Measurements from ENCODE around the gene HAUS2.
"Not testable (repeated sequence)": the region's sequence is repeated elsewhere in the genome, so short reads cannot be mapped to it uniquely, and the experiment has no call there.

Gene HAUS2

DNA sequence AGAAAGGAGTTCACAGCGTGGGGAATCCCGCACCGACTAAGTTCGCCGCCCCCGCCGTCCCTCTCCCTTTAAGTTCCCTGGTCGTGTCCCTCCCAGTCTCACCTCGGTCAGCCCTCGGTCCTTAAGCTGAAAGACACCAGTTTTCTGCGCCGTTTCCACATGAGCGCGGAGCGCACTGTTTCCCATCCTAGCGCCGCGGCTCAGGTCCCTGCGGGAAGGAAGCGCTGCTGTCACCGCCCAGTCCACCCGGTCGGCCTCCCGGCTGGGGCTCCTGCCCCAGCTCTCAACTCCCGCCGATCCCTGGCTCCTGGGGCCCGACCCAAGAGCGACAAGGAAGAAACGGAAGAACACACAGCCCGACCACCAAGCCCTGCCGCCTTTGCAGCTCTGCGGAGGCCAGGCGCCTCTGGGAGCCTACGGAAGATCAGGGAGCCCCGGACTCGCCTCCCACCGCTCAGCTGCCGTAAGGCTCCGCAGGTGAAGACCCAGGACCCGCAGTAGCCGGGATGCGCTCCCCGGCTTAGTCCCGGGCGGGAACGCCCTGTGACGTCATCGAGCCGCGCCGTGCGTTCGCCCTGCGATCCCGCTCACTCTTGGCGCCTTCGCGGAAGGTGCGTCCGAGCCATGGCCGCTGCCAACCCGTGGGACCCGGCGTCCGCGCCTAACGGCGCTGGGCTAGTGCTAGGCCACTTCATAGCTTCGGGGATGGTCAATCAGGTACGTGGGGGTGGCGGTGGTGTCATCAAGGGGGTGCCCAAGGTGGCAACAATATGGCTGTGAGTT is at the start of gene HAUS2, which contains the start of gene LRRC57:
TSS of gene HAUS2 (plus strand) at position 590 of the 783 bp plus-strand sequence. CDS start at position 625, 35 bp downstream.
TSS of gene LRRC57 (minus strand) at position 545 of the 783 bp plus-strand sequence. CDS start at position 186, 359 bp downstream.
- peak; percentile 56 for DNase-seq

- DNase-seq, result no peak
Observed at GRCh38 chr15:42499858-42500609, 48.6 kb upstream of the HAUS2 start.

DNA sequence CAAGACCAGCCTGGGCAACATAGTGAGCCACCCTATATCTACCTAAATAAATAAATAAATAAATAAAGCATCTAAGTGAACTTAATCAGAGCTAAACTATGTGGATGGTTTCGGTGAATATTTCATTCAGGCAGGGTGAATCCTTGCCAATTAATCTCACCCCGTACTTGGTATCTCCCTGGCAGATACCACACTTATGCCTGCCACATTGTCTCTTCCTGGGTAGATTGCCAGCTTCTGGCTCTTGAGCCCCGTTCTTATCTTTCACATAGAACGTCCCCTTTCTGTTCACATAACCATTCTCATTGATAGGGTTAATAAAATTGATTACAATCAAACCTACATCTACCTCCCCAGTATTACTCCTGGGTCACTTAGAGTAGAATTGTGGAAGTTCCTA is 46.2 kb upstream of the HAUS2 start:
- no peak for DNase-seq

GRCh38 chr15:42503825-42504224 is 44.8 kb upstream of the HAUS2 start:
- no peak for DNase-seq

GRCh38 chr15:42504631-42505030 is 44.0 kb upstream of the HAUS2 start:
- DNase-seq, result no peak

- DNase-seq, result no peak
Observed at GRCh38 chr15:42507514-42507913, 41.1 kb upstream of the HAUS2 start.

GRCh38 chr15:42508263-42508690 is 40.4 kb upstream of the HAUS2 start:
- no peak for DNase-seq

DNA sequence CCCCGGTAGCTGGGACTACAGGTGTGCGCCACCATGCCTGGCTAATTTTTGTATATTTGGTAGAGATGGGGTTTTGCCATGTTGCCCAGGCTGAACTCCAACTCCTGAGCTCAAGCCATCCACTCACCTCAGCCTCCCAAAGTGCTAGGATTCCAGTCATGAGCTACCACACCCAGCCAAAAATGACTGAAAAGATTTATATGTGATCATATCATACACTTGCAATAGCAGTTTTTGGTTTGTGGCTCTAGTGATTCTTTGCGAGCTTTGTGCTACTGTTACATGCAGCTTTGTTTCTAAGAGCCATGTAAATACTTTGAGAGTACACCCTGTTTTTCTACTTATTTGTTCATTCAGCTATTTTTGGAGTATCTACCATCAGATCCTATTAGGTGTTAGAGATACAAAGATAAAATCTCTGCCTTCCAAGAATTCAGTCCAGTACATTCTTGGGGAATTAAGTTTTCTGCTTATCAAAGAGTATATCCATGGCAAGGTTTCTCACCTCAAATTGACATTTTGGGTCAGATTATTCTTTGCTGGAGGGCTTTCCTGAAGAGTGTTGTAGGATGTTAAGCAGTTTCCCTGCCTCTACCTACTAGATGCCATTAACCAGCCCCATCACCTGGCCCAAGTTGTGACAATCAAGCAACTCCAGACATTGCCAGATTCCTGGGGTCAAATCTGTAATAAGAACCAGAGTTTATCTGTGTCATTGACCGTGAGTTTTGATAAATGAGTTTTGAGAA is 38.2 kb upstream of the HAUS2 start:
- no peak for DNase-seq

DNA sequence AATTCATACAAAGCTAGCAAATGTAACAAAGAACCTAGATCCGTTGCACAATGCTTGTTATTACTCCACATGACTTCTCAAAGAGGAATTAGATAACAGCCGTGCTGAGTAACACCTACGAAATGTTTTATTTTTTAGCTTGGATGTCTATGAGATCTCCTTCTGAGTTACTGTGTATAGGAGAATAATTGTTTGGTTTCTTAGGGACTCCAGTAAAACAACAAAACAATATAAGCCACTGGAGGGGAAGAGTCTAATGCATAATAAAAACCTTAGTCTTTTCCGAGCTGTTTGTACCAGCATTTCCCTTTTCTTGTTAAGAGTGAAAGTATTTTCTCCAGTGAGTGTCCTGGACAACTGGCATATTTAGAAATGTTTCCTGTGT is 37.6 kb upstream of the HAUS2 start:
- no peak for DNase-seq

- DNase-seq, result no peak
Observed at GRCh38 chr15:42523331-42523730, 25.3 kb upstream of the HAUS2 start.

GRCh38 chr15:42528970-42529369 is 19.7 kb upstream of the HAUS2 start:
- DNase-seq, result no peak

GRCh38 chr15:42533246-42533645 is 15.4 kb upstream of the HAUS2 start:
- DNase-seq, result no peak

GRCh38 chr15:42544853-42545629 is 3.6 kb upstream of the HAUS2 start:
- no peak for DNase-seq

DNA sequence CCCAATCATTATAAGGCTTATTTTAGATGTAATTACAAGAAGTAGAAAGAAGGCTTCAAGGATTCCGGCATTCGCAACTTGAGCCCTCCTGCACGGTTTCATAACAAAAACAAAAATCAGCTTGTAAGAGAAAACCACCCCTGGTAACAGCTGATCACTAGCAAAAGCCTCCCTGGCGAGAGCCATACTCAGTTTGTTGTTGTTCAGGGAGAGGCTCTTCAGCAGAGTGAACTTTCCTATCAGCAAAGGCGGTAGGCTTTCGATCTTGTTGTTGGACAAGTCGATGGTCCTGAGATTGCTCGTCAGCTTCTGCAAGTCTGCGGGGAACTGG is 755 bp upstream of the HAUS2 start:
- no peak for DNase-seq

DNA sequence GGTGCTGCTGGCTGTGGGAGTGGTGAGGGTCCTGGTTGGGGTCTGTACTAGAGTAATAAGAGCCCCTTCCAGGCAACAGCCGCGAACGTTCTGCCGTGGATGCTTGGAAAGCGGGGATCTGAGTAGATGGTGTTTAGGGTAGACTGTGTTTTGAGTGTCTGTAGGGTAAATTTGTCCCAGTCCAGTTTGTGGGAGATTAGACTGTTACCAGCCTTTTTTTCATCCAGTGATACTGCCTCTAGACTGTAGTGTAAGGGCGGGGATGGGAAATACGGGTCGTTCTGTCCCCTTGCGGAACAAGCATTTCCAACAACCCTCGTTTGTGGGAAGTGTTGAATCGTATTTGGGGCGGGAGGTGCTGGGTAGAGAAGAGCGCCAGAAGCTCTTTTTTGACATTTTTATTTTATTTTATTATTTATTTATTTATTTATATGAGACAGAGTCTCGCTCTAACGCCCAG is 424 bp downstream of the HAUS2 start:
- DNase-seq, result peak; percentile 8

DNA sequence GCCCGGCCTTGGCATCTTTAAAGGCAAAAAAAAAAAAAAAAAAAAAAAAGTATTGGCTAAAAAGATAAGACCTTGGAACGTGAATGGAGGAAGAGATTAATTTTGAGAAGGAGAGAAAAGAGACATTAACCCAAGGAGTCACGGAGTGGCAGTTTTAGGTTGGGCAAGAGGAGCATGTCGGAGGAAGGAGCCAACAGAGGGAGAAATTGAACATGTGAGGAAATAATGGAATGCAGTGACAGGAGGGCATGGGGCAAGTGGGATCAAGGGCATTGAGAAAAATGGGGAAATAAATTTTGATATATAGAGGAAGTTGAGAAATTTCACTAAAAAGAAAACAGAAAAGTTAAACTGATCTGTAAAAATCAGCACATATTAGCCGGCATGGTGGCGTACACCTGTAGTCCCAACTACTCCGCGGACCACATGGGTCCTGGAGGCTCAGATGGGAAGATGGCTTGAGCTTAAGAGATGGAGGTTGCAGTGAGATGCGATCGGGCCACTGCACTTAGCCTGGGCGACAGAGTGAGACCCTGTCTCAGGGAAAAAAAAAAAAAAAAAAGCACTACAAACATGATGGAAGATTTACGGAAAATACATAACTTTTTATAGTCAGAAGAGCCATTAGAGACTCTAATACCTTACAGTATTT is 1.2 kb downstream of the HAUS2 start:
- no peak for DNase-seq

DNA sequence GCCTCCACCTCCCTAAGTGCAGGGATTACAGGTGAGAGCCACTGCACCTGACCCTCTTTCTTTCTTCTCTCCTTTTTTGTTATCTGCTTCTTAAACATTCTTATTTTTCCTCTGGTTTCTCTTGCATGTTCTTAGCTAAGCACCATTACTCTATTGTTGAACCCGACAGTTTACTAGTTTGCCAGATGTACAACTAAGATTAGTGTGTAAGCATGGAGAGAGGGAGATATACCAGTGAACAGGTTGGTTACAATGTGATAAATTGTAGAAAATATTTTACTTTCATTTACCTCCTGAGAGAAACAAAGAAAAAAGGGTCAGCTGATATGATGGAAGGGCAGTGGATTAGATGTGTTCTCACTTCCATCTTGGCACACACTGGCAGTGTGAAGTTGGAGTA is 4.9 kb downstream of the HAUS2 start:
- DNase-seq, result no peak

- not testable (repeated sequence) for DNase-seq
Observed at GRCh38 chr15:42556550-42557207, 8.0 kb downstream of the HAUS2 start.

DNA sequence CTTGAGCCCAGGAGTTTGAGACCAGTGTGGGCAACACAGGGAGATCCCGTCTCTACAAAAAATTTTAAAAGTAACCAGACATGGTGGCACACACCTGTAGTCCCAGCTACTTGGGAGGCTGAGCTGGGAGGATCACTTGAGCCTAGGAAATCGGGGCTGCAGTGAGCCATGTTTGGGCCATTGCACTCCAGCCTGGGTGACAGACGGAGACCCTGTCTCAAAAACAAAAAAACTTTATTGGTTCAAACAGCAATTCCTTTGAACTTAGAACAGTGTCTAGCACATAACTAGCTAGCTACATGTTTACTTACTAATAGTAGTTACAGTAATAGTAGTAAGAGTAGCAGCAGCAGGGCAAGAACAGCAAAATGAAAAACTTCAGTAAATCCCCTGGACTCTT is 10.1 kb downstream of the HAUS2 start:
- DNase-seq, result no peak

- peak; percentile 84 for DNase-seq
Observed at GRCh38 chr15:42575188-42576039, 26.8 kb downstream of the HAUS2 start, which contains the start of gene STARD9. TSS of gene STARD9 (plus strand) at chr15:42575606. CDS start at chr15:42575716, 110 bp downstream.

All from NCI-H1105 (cell line).